ENCODE data around the gene SGTA. TPM values are rescaled to one million over a fixed set of nuclear protein-coding genes. Genes with fewer than 3 reads are reported as not detected.

The SGTA gene
- total RNA-seq, 1 donor from 2014 or later: 77.5 TPM

DNA sequence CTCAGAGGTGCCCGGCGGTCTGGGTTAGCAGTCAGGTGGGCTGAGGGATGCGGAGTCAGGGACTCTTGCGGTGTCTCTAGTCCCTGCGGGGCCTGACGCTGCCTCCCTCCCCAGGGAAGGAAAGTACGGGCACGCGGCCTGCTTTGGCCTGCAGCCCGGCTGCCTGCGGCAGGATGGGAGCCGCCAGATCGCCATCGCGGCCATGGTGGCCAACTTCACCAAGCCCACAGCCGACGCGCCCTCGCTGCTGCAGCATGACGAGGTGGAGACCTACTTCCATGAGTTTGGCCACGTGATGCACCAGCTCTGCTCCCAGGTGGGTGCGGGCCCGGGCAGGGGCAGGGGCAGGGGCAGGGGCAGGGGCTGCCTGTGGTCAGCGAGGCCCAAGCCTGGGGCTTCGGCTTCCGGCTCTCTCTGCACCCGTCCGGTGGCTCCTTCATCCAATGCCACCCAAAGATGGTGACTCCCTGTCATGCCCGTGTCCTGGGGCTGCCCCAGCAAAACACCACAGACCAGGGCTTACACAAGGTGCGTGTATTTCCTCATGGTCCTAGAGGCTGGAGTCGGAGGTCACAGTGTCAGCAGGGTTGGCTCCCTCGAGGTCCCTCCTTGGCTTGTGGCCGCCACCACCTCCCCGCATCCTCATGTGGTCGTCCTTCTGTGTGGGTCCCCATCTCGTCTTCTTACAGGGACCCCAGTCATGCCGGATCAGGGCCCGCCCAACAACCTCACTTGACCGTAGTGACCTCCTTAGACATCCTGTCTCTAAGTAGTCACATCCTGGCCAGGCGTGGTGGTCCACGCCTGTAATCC lies 25.3 kb upstream of the SGTA start:
- Mint-ChIP-seq H3K27ac (no peak overlapping the region), H3K9me3 (ENCODE audit: low read depth) (no peaks in the 10 kb centered on the region), H3K27me3 (no peaks in the 10 kb centered on the region), H3K4me3 (ENCODE audit: low read depth) (no peak overlapping the region), H3K36me3 (ENCODE audit: insufficient read depth) (peaks cover 7% of the 10 kb centered on the region), H3K4me1 (ENCODE audit: low read depth) (no peaks in the 10 kb centered on the region)
- DNase-seq (ENCODE audit: low spot score, unreplicated experiment): no peak
- TF ChIP-seq, protein P1, sequence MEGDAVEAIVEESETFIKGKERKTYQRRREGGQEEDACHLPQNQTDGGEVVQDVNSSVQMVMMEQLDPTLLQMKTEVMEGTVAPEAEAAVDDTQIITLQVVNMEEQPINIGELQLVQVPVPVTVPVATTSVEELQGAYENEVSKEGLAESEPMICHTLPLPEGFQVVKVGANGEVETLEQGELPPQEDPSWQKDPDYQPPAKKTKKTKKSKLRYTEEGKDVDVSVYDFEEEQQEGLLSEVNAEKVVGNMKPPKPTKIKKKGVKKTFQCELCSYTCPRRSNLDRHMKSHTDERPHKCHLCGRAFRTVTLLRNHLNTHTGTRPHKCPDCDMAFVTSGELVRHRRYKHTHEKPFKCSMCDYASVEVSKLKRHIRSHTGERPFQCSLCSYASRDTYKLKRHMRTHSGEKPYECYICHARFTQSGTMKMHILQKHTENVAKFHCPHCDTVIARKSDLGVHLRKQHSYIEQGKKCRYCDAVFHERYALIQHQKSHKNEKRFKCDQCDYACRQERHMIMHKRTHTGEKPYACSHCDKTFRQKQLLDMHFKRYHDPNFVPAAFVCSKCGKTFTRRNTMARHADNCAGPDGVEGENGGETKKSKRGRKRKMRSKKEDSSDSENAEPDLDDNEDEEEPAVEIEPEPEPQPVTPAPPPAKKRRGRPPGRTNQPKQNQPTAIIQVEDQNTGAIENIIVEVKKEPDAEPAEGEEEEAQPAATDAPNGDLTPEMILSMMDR (IDR thresholded peaks at IDR 0.05; ENCODE audit: unreplicated experiment): no peak

- peaks cover 11% of the 10 kb centered on the region for H3K36me3 Mint-ChIP-seq (ENCODE audit: insufficient read depth)
Observed at GRCh38 chr19:2807379-2808128, 24.5 kb upstream of the SGTA start.

DNA sequence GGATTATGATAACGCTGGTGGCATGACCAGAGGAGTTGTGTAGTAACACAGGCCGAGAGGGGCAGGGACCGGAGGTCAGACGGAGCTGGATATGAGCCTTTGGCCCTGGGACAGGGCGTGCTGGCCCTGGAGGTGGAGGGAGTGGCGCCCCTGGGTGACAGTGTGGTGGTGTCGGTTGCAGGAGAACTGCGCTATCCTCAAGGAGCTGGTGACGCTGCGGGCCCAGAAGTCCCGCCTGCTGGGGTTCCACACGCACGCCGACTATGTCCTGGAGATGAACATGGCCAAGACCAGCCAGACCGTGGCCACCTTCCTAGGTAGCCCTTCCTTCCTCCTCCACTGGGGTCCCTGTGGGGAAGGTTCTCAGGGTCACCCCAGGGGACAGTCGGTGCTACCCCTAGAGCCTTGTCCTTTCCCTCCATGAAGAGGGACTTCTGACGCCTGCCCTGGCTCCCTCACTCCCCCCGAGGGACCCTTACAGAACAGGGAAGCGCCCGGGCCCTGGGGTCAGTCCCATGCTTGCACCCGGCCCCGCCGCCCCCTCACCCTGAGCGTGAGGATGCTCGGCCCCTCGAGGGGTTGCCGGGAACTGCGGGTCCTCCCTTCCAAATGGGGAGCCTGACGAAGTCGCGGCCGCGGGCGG lies 23.8 kb upstream of the SGTA start:
- TF ChIP-seq, protein P1 (IDR thresholded peaks at IDR 0.05; ENCODE audit: unreplicated experiment): no peak
- DNase-seq (ENCODE audit: low spot score, unreplicated experiment): no peak
- peaks cover 12% of the 10 kb centered on the region for H3K36me3 Mint-ChIP-seq (ENCODE audit: insufficient read depth)
- H3K27me3 Mint-ChIP-seq: no peaks in the 10 kb centered on the region
- H3K4me1 Mint-ChIP-seq (ENCODE audit: low read depth): no peaks in the 10 kb centered on the region
- no peaks in the 10 kb centered on the region for H3K9me3 Mint-ChIP-seq (ENCODE audit: low read depth)
- no peak overlapping the region for H3K4me3 Mint-ChIP-seq (ENCODE audit: low read depth)
- no peak overlapping the region for H3K27ac Mint-ChIP-seq

More at GRCh38 chr19:2807379-2808128, 24.5 kb upstream of the SGTA start:
- Mint-ChIP-seq H3K27me3 (no peaks in the 10 kb centered on the region), H3K4me3 (ENCODE audit: low read depth) (no peak overlapping the region), H3K9me3 (ENCODE audit: low read depth) (no peaks in the 10 kb centered on the region), H3K27ac (no peak overlapping the region), H3K4me1 (ENCODE audit: low read depth) (no peaks in the 10 kb centered on the region)
- TF ChIP-seq, protein P1 (IDR thresholded peaks at IDR 0.05; ENCODE audit: unreplicated experiment): no peak
- DNase-seq (ENCODE audit: low spot score, unreplicated experiment): no peak

- no peak overlapping the region for H3K27ac Mint-ChIP-seq
- no peaks in the 10 kb centered on the region for H3K9me3 Mint-ChIP-seq (ENCODE audit: low read depth)
Observed at GRCh38 chr19:2805991-2806649, 23.0 kb upstream of the SGTA start.

More at GRCh38 chr19:2805991-2806649, 23.0 kb upstream of the SGTA start:
- H3K27me3 Mint-ChIP-seq: no peaks in the 10 kb centered on the region
- H3K4me3 Mint-ChIP-seq (ENCODE audit: low read depth): no peak overlapping the region
- H3K4me1 Mint-ChIP-seq (ENCODE audit: low read depth): no peaks in the 10 kb centered on the region
- peaks cover 12% of the 10 kb centered on the region for H3K36me3 Mint-ChIP-seq (ENCODE audit: insufficient read depth)
- no peak for DNase-seq (ENCODE audit: low spot score, unreplicated experiment)
- TF ChIP-seq, protein P1 (IDR thresholded peaks at IDR 0.05; ENCODE audit: unreplicated experiment): no peak

Data from progenitor cell of endocrine pancreas (in vitro differentiated cells).